ENCODE results near the gene BUB1B. TPM values are rescaled to one million over a fixed set of nuclear protein-coding genes. Genes with fewer than 3 reads are reported as not detected.

Gene BUB1B
- total and polyA plus RNA-seq, 9 of the 15 experiments (the other 6 are each of a cell fraction or from before 2014, with no cell fraction given), result 28.7 to 113 (median 82.2) TPM

DNA sequence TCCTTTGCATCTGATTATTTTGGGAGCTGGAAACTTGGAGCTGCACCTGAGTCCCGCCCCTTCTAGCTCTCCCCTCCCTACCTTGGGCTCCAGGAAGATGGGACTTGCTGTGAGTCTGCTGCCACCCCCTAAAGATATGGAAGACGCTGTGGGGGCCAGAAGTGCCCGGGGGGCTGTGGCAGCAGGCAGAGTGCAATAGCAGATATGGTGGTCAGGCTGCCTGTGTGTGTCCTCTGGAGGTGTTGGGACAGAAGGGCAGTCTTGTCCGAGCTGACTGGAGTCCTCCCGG is 78.5 kb downstream of the BUB1B start:
- WGBS (ENCODE audit: insufficient coverage, low coverage, missing lambda C conversion rate), result 16% methylated on average over 5 of the region's 5 CpGs
- Histone ChIP-seq H3K27ac (ENCODE audit: extremely low read depth, low read depth, low read length) (no peak overlapping the region), H3K36me3 (ENCODE audit: control insufficient read depth, insufficient read depth, low read length) (no peaks in the 10 kb centered on the region), H3K4me2 (ENCODE audit: insufficient read depth, low read length) (peak overlapping the region; percentile 71), H3K79me2 (ENCODE audit: control insufficient read depth, insufficient read depth, low read length) (no peaks in the 10 kb centered on the region), H3K4me1 (replicated peaks in 1 of 2; ENCODE audit: control insufficient read depth in 2 of 2, insufficient read depth in 2 of 2, low read length in 2 of 2) (peaks cover 32 to 46% of the 10 kb centered on the region in 2 experiments), H4K20me1 (replicated peaks; ENCODE audit: control insufficient read depth, insufficient read depth, low read length) (0 out of 2 replicates have a peak, but pooled peaks cover 3% of the 10 kb centered on the region), H3K27me3 (ENCODE audit: control insufficient read depth in 2 of 2, insufficient read depth in 2 of 2, low read length in 2 of 2) (peaks cover 0 to 7% of the 10 kb centered on the region in 2 experiments; a peak in 1 of 5 replicates), H3K4me3 (peak overlapping the region; percentile 25), H3K9me1 (ENCODE audit: control insufficient read depth, insufficient read depth, low read length) (no peaks in the 10 kb centered on the region), H2AFZ (ENCODE audit: low read depth, low read length) (peak overlapping the region; percentile 75), H3K9me3 (replicated peaks; ENCODE audit: control insufficient read depth, insufficient read depth, low read depth, low read length) (no peaks in the 10 kb centered on the region), H3K9ac (ENCODE audit: insufficient read depth in 1 of 2, low read depth in 2 of 2, low read length in 2 of 2) (peak overlapping the region; percentile 10 to 84; a peak in 3 of 4 replicates)
- in situ Hi-C loops (cut with MboI), result no loop called here
- BruUV-seq (replicated peaks), result no TSS peak
- FAIRE-seq, result no peak
- intact Hi-C loops (cut with micrococcal nuclease), result no loop called here
- DNase-seq (ENCODE audit: extremely low read depth in 1 of 4, low spot score in 3 of 4), result no peak
- POLR2A ChIA-PET, result interaction anchor here (0.6 to 1.3 kb wide), 6 partner anchors 16 to 49 kb away, joined by 3 to 5 read pairs (median 3); no protein-coding TSS in a partner anchor
- ATAC-seq, result no peak; the same call in 2 of the 3 replicates
- CTCF ChIA-PET (ENCODE audit: low intra/inter-chr PET ratio), result no interaction called here
- TF ChIP-seq, protein P1, sequence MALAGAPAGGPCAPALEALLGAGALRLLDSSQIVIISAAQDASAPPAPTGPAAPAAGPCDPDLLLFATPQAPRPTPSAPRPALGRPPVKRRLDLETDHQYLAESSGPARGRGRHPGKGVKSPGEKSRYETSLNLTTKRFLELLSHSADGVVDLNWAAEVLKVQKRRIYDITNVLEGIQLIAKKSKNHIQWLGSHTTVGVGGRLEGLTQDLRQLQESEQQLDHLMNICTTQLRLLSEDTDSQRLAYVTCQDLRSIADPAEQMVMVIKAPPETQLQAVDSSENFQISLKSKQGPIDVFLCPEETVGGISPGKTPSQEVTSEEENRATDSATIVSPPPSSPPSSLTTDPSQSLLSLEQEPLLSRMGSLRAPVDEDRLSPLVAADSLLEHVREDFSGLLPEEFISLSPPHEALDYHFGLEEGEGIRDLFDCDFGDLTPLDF (CRISPR knock-in tag; IDR thresholded peaks at IDR 0.05), result no peak
- TF ChIP-seq MTA1 (IDR thresholded peaks at IDR 0.05; ENCODE audit: borderline replicate concordance) (no peak), IFI16 (CRISPR knock-in tag; IDR thresholded peaks at IDR 0.05) (no peak), ASH1L (IDR thresholded peaks at IDR 0.05; ENCODE audit: borderline replicate concordance, low read depth, partially characterized antibody) (no peak), ZNF224 (CRISPR knock-in tag; IDR thresholded peaks at IDR 0.05) (no peak), ZEB2 (IDR thresholded peaks at IDR 0.05) (peak; percentile 0; the same call in 1 of the 2 replicates), TBP (optimal IDR thresholded peaks at IDR 0.05; ENCODE audit: low read depth, low read length) (no peak), CBX5 (IDR thresholded peaks at IDR 0.05; ENCODE audit: borderline replicate concordance, low read depth) (no peak), SRSF9 (IDR thresholded peaks at IDR 0.05; ENCODE audit: borderline replicate concordance, low read depth, low read length) (no peak), POLR2G (IDR thresholded peaks at IDR 0.05; ENCODE audit: low read depth, low read length) (0 out of 2 replicates have a peak, but pooled peaks have one; percentile 1)
- TF ChIP-seq, protein P2, sequence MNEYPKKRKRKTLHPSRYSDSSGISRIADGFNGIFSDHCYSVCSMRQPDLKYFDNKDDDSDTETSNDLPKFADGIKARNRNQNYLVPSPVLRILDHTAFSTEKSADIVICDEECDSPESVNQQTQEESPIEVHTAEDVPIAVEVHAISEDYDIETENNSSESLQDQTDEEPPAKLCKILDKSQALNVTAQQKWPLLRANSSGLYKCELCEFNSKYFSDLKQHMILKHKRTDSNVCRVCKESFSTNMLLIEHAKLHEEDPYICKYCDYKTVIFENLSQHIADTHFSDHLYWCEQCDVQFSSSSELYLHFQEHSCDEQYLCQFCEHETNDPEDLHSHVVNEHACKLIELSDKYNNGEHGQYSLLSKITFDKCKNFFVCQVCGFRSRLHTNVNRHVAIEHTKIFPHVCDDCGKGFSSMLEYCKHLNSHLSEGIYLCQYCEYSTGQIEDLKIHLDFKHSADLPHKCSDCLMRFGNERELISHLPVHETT (CRISPR knock-in tag; conservative IDR thresholded peaks at IDR 0.05 in 1 of 2, IDR thresholded peaks at IDR 0.05 in 1 of 2), result no peak
- TF ChIP-seq, protein P3, sequence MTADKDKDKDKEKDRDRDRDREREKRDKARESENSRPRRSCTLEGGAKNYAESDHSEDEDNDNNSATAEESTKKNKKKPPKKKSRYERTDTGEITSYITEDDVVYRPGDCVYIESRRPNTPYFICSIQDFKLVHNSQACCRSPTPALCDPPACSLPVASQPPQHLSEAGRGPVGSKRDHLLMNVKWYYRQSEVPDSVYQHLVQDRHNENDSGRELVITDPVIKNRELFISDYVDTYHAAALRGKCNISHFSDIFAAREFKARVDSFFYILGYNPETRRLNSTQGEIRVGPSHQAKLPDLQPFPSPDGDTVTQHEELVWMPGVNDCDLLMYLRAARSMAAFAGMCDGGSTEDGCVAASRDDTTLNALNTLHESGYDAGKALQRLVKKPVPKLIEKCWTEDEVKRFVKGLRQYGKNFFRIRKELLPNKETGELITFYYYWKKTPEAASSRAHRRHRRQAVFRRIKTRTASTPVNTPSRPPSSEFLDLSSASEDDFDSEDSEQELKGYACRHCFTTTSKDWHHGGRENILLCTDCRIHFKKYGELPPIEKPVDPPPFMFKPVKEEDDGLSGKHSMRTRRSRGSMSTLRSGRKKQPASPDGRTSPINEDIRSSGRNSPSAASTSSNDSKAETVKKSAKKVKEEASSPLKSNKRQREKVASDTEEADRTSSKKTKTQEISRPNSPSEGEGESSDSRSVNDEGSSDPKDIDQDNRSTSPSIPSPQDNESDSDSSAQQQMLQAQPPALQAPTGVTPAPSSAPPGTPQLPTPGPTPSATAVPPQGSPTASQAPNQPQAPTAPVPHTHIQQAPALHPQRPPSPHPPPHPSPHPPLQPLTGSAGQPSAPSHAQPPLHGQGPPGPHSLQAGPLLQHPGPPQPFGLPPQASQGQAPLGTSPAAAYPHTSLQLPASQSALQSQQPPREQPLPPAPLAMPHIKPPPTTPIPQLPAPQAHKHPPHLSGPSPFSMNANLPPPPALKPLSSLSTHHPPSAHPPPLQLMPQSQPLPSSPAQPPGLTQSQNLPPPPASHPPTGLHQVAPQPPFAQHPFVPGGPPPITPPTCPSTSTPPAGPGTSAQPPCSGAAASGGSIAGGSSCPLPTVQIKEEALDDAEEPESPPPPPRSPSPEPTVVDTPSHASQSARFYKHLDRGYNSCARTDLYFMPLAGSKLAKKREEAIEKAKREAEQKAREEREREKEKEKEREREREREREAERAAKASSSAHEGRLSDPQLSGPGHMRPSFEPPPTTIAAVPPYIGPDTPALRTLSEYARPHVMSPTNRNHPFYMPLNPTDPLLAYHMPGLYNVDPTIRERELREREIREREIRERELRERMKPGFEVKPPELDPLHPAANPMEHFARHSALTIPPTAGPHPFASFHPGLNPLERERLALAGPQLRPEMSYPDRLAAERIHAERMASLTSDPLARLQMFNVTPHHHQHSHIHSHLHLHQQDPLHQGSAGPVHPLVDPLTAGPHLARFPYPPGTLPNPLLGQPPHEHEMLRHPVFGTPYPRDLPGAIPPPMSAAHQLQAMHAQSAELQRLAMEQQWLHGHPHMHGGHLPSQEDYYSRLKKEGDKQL (CRISPR knock-in tag; IDR thresholded peaks at IDR 0.05; ENCODE audit: borderline replicate concordance), result no peak
- TF ChIP-seq, protein P4, sequence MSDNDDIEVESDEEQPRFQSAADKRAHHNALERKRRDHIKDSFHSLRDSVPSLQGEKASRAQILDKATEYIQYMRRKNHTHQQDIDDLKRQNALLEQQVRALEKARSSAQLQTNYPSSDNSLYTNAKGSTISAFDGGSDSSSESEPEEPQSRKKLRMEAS (CRISPR knock-in tag; IDR thresholded peaks at IDR 0.05), result 0 out of 2 replicates have a peak, but pooled peaks have one; percentile 11

Data from K562 (cell line).